ENCODE measurements around the gene SH3BGR. TPM values are rescaled to one million over a fixed set of nuclear protein-coding genes. Genes with fewer than 3 reads are reported as not detected.

The SH3BGR gene
- total RNA-seq, 6 donors from 2014 or later, result 3.9 to 25.1 (median 4.4) TPM; not detected in 2

GRCh38 chr21:39527664-39528381 lies 76.1 kb downstream of the SH3BGR start:
- no peak overlapping the region for H3K27ac ChIP-seq
- H3K9me3 ChIP-seq, result no peaks in the 10 kb centered on the region
- H3K4me1 ChIP-seq, result peaks cover 0 to 34% (median 19%) of the 10 kb centered on the region in 4 donors
- 12 to 17% methylated on average over 5 to 8 of the region's 8 CpGs for WGBS, 2 donors
- H3K36me3 ChIP-seq, result no peaks in the 10 kb centered on the region
- no peaks in the 10 kb centered on the region for H3K27me3 ChIP-seq
- DNase-seq, result peak in 1 of 2 donors; percentile 27
- no peak overlapping the region for H3K4me3 ChIP-seq
- TF ChIP-seq POLR2AphosphoS5 (IDR thresholded peaks at IDR 0.05) (no peak), EP300 (IDR thresholded peaks at IDR 0.05) (no peak), CTCF (IDR thresholded peaks at IDR 0.05) (no peak), POLR2A (IDR thresholded peaks at IDR 0.05) (no peak)
- peak in 1 of 2 donors; percentile 33 for ATAC-seq (ENCODE audit: low FRiP score in 2 of 2)

GRCh38 chr21:39529026-39529425 lies 77.3 kb downstream of the SH3BGR start:
- Histone ChIP-seq H3K9me3 (no peaks in the 10 kb centered on the region), H3K36me3 (no peaks in the 10 kb centered on the region), H3K27ac (no peak overlapping the region), H3K4me1 (peaks cover 0 to 29% (median 17%) of the 10 kb centered on the region in 4 donors), H3K27me3 (no peaks in the 10 kb centered on the region), H3K4me3 (no peak overlapping the region)
- DNase-seq, result no peak
- no peak for TF ChIP-seq CTCF (IDR thresholded peaks at IDR 0.05)
- no peak for TF ChIP-seq POLR2A (IDR thresholded peaks at IDR 0.05)
- TF ChIP-seq POLR2AphosphoS5 (IDR thresholded peaks at IDR 0.05), result no peak
- TF ChIP-seq EP300 (IDR thresholded peaks at IDR 0.05), result no peak
- no peak for ATAC-seq (ENCODE audit: low FRiP score in 2 of 2)
- WGBS, 2 donors, result 53 to 76% methylated on average over 3 to 4 of the region's 4 CpGs

GRCh38 chr21:39531064-39531463 lies 79.3 kb downstream of the SH3BGR start:
- Histone ChIP-seq H3K27ac (no peak overlapping the region), H3K27me3 (no peaks in the 10 kb centered on the region), H3K4me3 (no peak overlapping the region), H3K4me1 (peaks cover 0 to 24% (median 13%) of the 10 kb centered on the region in 4 donors), H3K36me3 (no peaks in the 10 kb centered on the region), H3K9me3 (no peaks in the 10 kb centered on the region)
- no peak for TF ChIP-seq EP300 (IDR thresholded peaks at IDR 0.05)
- no peak for TF ChIP-seq POLR2AphosphoS5 (IDR thresholded peaks at IDR 0.05)
- no peak for TF ChIP-seq POLR2A (IDR thresholded peaks at IDR 0.05)
- TF ChIP-seq CTCF (IDR thresholded peaks at IDR 0.05), result no peak
- WGBS, 2 donors, result 49 to 52% methylated on average over 8 of the region's 8 CpGs
- DNase-seq (no peak), ATAC-seq (ENCODE audit: low FRiP score in 2 of 2) (no peak)

DNA sequence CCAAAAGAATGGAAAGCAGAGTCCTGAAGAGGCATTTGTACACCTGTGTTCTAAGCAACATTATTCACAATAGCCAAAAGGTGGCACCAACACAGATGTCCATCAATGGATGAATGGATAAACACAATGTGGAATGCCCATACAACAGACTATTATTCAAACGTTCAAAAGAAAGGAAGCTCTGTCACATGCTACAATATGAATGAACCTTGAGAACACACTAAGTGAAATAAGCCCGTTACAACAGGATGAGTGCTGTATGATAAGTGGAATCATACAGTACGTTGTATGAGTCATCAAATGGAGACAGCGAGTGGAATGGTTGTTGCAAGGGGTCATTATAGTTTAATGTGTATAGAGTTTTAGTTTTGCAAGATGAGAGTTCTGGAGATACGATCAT lies 80.1 kb downstream of the SH3BGR start:
- DNase-seq, result no peak
- Histone ChIP-seq H3K27me3 (no peaks in the 10 kb centered on the region), H3K4me3 (no peak overlapping the region), H3K9me3 (no peaks in the 10 kb centered on the region), H3K36me3 (no peaks in the 10 kb centered on the region), H3K27ac (no peak overlapping the region), H3K4me1 (peaks cover 0 to 24% (median 13%) of the 10 kb centered on the region in 4 donors)
- WGBS, 2 donors, result 47 to 51% methylated on average over 5 of the region's 5 CpGs
- TF ChIP-seq POLR2AphosphoS5 (IDR thresholded peaks at IDR 0.05) (no peak), CTCF (IDR thresholded peaks at IDR 0.05) (no peak), POLR2A (IDR thresholded peaks at IDR 0.05) (no peak), EP300 (IDR thresholded peaks at IDR 0.05) (no peak)
- ATAC-seq (ENCODE audit: low FRiP score in 2 of 2), result no peak

Measured in upper lobe of left lung (tissue), 6 donors.